Measurements from ENCODE around the gene SMTNL1. TPM values are rescaled to one million over a fixed set of nuclear protein-coding genes. Genes with fewer than 3 reads are reported as not detected.

Gene SMTNL1
- polyA plus RNA-seq, 1 donor from 2014 or later: 0.14 TPM

- Mint-ChIP-seq H3K9me3 (no peaks in the 10 kb centered on the region), H3K27ac (no peak overlapping the region), H3K4me3 (no peak overlapping the region), H3K4me1 (peaks cover 0 to 5% (median 0%) of the 10 kb centered on the region in 3 donors), H3K27me3 (no peaks in the 10 kb centered on the region), H3K36me3 (peaks cover 7% of the 10 kb centered on the region)
Observed at GRCh38 chr11:57501953-57502352, 35.4 kb upstream of the SMTNL1 start.

- Mint-ChIP-seq H3K9me3 (no peaks in the 10 kb centered on the region), H3K27me3 (no peaks in the 10 kb centered on the region), H3K36me3 (peaks cover 7% of the 10 kb centered on the region), H3K4me3 (no peak overlapping the region), H3K27ac (no peak overlapping the region), H3K4me1 (peaks cover 0 to 5% (median 0%) of the 10 kb centered on the region in 3 donors)
Observed at GRCh38 chr11:57502376-57502775, 35.0 kb upstream of the SMTNL1 start.

GRCh38 chr11:57502870-57503269 is 34.5 kb upstream of the SMTNL1 start:
- peaks cover 0 to 5% (median 0%) of the 10 kb centered on the region in 3 donors for H3K4me1 Mint-ChIP-seq
- no peak overlapping the region for H3K27ac Mint-ChIP-seq
- H3K36me3 Mint-ChIP-seq: peaks cover 6% of the 10 kb centered on the region
- H3K9me3 Mint-ChIP-seq: no peaks in the 10 kb centered on the region
- no peaks in the 10 kb centered on the region for H3K27me3 Mint-ChIP-seq
- no peak overlapping the region for H3K4me3 Mint-ChIP-seq

GRCh38 chr11:57504511-57504910 is 32.9 kb upstream of the SMTNL1 start:
- no peak overlapping the region for H3K27ac Mint-ChIP-seq
- H3K27me3 Mint-ChIP-seq: no peaks in the 10 kb centered on the region
- peaks cover 6% of the 10 kb centered on the region for H3K36me3 Mint-ChIP-seq
- peaks cover 0 to 5% (median 0%) of the 10 kb centered on the region in 3 donors for H3K4me1 Mint-ChIP-seq
- H3K9me3 Mint-ChIP-seq: no peaks in the 10 kb centered on the region
- H3K4me3 Mint-ChIP-seq: no peak overlapping the region

- Mint-ChIP-seq H3K9me3 (no peaks in the 10 kb centered on the region), H3K27me3 (no peaks in the 10 kb centered on the region), H3K27ac (no peak overlapping the region), H3K36me3 (peaks cover 2% of the 10 kb centered on the region), H3K4me1 (peaks cover 0 to 1% (median 1%) of the 10 kb centered on the region in 3 donors), H3K4me3 (no peak overlapping the region)
Observed at GRCh38 chr11:57506522-57506921, 30.9 kb upstream of the SMTNL1 start.

GRCh38 chr11:57508341-57509170 is 28.8 kb upstream of the SMTNL1 start:
- H3K4me1 Mint-ChIP-seq: peaks cover 3 to 15% (median 12%) of the 10 kb centered on the region in 3 donors

GRCh38 chr11:57511741-57512430 is 25.5 kb upstream of the SMTNL1 start:
- Mint-ChIP-seq H3K36me3 (peaks cover 2% of the 10 kb centered on the region), H3K27me3 (no peaks in the 10 kb centered on the region), H3K4me1 (peaks cover 6 to 19% (median 15%) of the 10 kb centered on the region in 3 donors), H3K27ac (peak overlapping the region in 1 of 3 donors; percentile 21), H3K4me3 (peak overlapping the region in 2 of 4 donors; percentile 69 to 88), H3K9me3 (no peaks in the 10 kb centered on the region)

More at GRCh38 chr11:57508341-57509170, 28.8 kb upstream of the SMTNL1 start:
- Mint-ChIP-seq H3K9me3 (no peaks in the 10 kb centered on the region), H3K27ac (peak overlapping the region in 1 of 3 donors; percentile 40), H3K27me3 (no peaks in the 10 kb centered on the region), H3K4me3 (no peak overlapping the region), H3K36me3 (peaks cover 2% of the 10 kb centered on the region)

GRCh38 chr11:57512646-57513451 is 24.5 kb upstream of the SMTNL1 start:
- no peaks in the 10 kb centered on the region for H3K27me3 Mint-ChIP-seq
- peak overlapping the region; percentile 13 to 99 (median 82) for H3K4me3 Mint-ChIP-seq

GRCh38 chr11:57513452-57513795 is 24.0 kb upstream of the SMTNL1 start:
- H3K9me3 Mint-ChIP-seq: no peaks in the 10 kb centered on the region
- no peak overlapping the region for H3K27ac Mint-ChIP-seq
- H3K27me3 Mint-ChIP-seq: no peaks in the 10 kb centered on the region
- peak overlapping the region; percentile 68 to 99 (median 82) for H3K4me3 Mint-ChIP-seq
- H3K4me1 Mint-ChIP-seq: peaks cover 6 to 22% (median 15%) of the 10 kb centered on the region in 3 donors
- peaks cover 2% of the 10 kb centered on the region for H3K36me3 Mint-ChIP-seq

More at GRCh38 chr11:57512646-57513451, 24.5 kb upstream of the SMTNL1 start:
- peaks cover 6 to 22% (median 15%) of the 10 kb centered on the region in 3 donors for H3K4me1 Mint-ChIP-seq
- no peaks in the 10 kb centered on the region for H3K9me3 Mint-ChIP-seq
- peak overlapping the region in 1 of 3 donors; percentile 80 for H3K27ac Mint-ChIP-seq
- H3K36me3 Mint-ChIP-seq: peaks cover 2% of the 10 kb centered on the region

- H3K36me3 Mint-ChIP-seq: peaks cover 2% of the 10 kb centered on the region
- H3K27ac Mint-ChIP-seq: no peak overlapping the region
- peaks cover 6 to 22% (median 15%) of the 10 kb centered on the region in 3 donors for H3K4me1 Mint-ChIP-seq
- H3K27me3 Mint-ChIP-seq: no peaks in the 10 kb centered on the region
- H3K9me3 Mint-ChIP-seq: peaks cover 0 to 2% (median 0%) of the 10 kb centered on the region in 3 donors
- H3K4me3 Mint-ChIP-seq: peak overlapping the region; percentile 88 to 99 (median 98)
Observed at GRCh38 chr11:57513911-57514537, 23.4 kb upstream of the SMTNL1 start.

GRCh38 chr11:57514538-57515331 is 22.7 kb upstream of the SMTNL1 start:
- H3K27ac Mint-ChIP-seq: peak overlapping the region in 1 of 3 donors; percentile 93
- H3K4me1 Mint-ChIP-seq: peaks cover 6 to 22% (median 15%) of the 10 kb centered on the region in 3 donors
- no peaks in the 10 kb centered on the region for H3K27me3 Mint-ChIP-seq
- peaks cover 0 to 2% (median 0%) of the 10 kb centered on the region in 3 donors for H3K9me3 Mint-ChIP-seq
- peak overlapping the region; percentile 88 to 99 (median 98) for H3K4me3 Mint-ChIP-seq
- peaks cover 2% of the 10 kb centered on the region for H3K36me3 Mint-ChIP-seq

GRCh38 chr11:57515332-57516060 is 21.9 kb upstream of the SMTNL1 start, which contains the start of gene SLC43A1:
Gene SLC43A1 (minus strand): TSS chr11:57515702. CDS start chr11:57514111, 1,591 bp downstream.
- Mint-ChIP-seq H3K27me3 (no peaks in the 10 kb centered on the region), H3K27ac (peak within 1 kb of the TSS; percentile 3 to 93 (median 53)), H3K4me1 (peaks cover 6 to 20% (median 15%) of the 10 kb centered on the region in 3 donors), H3K9me3 (peaks cover 0 to 2% (median 0%) of the 10 kb centered on the region in 3 donors), H3K36me3 (no peaks in the 10 kb centered on the region), H3K4me3 (peak within 1 kb of the TSS; percentile 88 to 99 (median 98))

GRCh38 chr11:57516061-57516443 is 21.3 kb upstream of the SMTNL1 start:
- Mint-ChIP-seq H3K9me3 (peaks cover 0 to 2% (median 0%) of the 10 kb centered on the region in 3 donors), H3K27ac (peak overlapping the region; percentile 3 to 84 (median 53)), H3K4me1 (peaks cover 6 to 20% (median 15%) of the 10 kb centered on the region in 3 donors), H3K36me3 (no peaks in the 10 kb centered on the region), H3K27me3 (no peaks in the 10 kb centered on the region), H3K4me3 (peak overlapping the region; percentile 88 to 99 (median 98))

All from IgD-negative memory B cell (primary cell).